ENCODE results near the gene AMD1. TPM values are rescaled to one million over a fixed set of nuclear protein-coding genes. Genes with fewer than 3 reads are reported as not detected.
A peak's percentile ranks its signal among the peaks of the same experiment; 100 is the strongest.

Gene AMD1
- total RNA-seq, result 100 to 1,000 TPM in 2 of 4 donors, 10 to 100 TPM in 2; 77.2 to 194 (median 124) TPM

DNA sequence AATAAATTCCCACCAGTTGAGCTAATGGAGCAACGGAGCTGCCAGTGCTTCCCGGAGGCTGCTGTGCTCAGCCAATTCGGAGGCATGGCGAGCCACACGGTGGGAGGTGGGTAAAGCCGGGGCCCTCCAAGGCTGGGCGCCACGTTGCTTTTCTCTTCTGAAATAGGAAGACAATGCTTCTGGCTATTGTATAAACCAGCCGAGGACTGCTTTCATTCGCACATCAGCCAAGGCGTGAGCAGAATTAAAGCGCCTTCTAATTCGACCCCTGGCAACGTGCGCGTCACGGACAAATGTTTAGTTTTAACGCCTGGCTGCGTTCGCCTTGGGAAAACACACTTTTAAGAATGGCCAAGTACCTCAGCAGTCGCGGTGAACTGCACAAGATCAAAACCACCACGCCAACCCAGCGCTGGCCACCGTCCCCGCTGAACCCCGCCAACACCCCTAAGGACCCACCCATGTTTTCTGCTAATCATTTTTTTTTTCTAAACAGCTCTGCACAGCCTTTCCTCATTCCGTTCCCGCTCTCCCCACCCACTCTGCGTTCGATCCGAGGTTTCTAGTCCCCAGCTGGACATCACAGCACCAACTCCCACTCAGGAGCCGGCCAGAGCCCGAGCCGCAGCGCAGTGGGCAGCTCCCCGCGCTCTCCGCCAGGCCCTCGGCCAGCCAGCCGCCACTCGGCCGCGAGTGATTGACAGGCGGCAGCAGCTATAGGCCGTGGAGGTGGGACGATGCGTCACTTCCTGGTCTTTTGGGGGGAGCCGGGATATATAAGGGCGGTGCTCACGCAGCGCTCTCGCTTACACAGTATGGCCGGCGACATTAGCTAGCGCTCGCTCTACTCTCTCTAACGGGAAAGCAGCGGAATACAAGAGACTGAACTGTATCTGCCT, at the start of gene AMD1:
Gene AMD1 (plus strand): TSS at position 805 of the 899 bp plus-strand sequence. CDS start 321 bp downstream, outside the sequence.
- H3K27me3 ChIP-seq, result no peaks in the 10 kb centered on the region
- 0 to 1% methylated on average over 49 to 59 of the region's 59 CpGs for WGBS, 2 donors
- no peaks in the 10 kb centered on the region for H3K36me3 ChIP-seq
- no peaks in the 10 kb centered on the region for H3K9me3 ChIP-seq
- intact Hi-C loops (cut with DNase I), result loop anchor here (2.0 kb wide), 1 partner anchor 59 kb away; the partner anchor contains the start of gene CDK19
- peak; percentile 97 to 100 for TF ChIP-seq POLR2A (IDR thresholded peaks at IDR 0.05)
- TF ChIP-seq, protein P1, sequence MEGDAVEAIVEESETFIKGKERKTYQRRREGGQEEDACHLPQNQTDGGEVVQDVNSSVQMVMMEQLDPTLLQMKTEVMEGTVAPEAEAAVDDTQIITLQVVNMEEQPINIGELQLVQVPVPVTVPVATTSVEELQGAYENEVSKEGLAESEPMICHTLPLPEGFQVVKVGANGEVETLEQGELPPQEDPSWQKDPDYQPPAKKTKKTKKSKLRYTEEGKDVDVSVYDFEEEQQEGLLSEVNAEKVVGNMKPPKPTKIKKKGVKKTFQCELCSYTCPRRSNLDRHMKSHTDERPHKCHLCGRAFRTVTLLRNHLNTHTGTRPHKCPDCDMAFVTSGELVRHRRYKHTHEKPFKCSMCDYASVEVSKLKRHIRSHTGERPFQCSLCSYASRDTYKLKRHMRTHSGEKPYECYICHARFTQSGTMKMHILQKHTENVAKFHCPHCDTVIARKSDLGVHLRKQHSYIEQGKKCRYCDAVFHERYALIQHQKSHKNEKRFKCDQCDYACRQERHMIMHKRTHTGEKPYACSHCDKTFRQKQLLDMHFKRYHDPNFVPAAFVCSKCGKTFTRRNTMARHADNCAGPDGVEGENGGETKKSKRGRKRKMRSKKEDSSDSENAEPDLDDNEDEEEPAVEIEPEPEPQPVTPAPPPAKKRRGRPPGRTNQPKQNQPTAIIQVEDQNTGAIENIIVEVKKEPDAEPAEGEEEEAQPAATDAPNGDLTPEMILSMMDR (IDR thresholded peaks at IDR 0.05), result peak in 1 of 6 experiments; percentile 19
- peak within 1 kb of the TSS; percentile 86 to 97 (median 95) for H3K27ac ChIP-seq
- peak; percentile 97 to 98 for DNase-seq
- peaks cover 9 to 25% of the 10 kb centered on the region in 2 donors for H3K4me1 ChIP-seq
- H3K4me3 ChIP-seq (replicated peaks in 1 of 3), result peak within 1 kb of the TSS; percentile 77 to 97 (median 89)

DNA sequence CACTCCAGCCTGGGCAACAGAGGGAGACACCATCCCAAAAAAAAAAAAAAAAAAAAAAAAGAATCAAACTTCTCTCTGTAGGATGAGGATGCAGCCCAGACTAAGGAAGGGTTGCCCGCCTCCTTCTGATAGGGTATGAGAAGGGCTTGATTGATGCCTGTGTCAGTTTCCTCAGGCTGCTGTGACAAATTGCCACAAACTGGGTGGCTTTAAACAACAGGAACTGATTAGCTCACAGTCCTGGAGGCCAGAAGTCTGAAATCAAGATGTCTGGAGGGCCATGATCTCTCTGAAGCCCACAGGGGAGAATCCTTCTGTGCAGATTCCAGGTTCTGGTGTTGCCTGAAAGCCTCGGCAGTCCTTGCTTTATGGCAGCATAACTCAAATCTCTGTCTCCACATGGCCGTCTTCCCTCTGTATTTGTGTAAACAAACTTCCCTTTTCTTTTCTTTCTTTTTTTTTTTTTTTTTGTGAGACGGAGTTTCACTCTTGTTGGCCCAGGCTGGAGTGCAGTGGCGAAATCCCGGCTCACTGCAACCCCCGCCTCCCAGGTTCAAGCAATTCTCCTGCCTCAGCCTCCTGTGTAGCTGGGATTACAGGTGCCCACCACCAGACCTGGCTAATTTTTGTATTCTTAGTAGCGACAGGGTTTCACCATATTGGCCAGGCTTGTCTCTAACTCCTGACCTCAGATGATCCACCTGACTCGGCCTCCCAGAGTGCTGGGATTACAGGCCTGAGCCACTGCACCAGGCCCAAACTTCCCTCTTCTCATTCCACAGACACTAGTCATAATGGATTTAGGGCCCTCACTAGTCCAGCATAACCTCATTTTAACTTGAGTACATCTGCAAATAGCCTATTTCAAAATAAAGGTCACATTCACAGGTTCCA, 48.1 kb upstream of the AMD1 start:
- no peaks in the 10 kb centered on the region for H3K4me1 ChIP-seq
- TF ChIP-seq, protein P1 (IDR thresholded peaks at IDR 0.05), result no peak
- TF ChIP-seq POLR2A (IDR thresholded peaks at IDR 0.05), result no peak
- intact Hi-C loops (cut with DNase I), result no loop called here
- no peaks in the 10 kb centered on the region for H3K36me3 ChIP-seq
- H3K4me3 ChIP-seq (replicated peaks in 1 of 3), result no peak overlapping the region
- H3K27me3 ChIP-seq, result no peaks in the 10 kb centered on the region
- 79 to 88% methylated on average over 9 of the region's 9 CpGs for WGBS, 2 donors
- H3K9me3 ChIP-seq, result no peaks in the 10 kb centered on the region
- DNase-seq, result no peak
- no peak overlapping the region for H3K27ac ChIP-seq

DNA sequence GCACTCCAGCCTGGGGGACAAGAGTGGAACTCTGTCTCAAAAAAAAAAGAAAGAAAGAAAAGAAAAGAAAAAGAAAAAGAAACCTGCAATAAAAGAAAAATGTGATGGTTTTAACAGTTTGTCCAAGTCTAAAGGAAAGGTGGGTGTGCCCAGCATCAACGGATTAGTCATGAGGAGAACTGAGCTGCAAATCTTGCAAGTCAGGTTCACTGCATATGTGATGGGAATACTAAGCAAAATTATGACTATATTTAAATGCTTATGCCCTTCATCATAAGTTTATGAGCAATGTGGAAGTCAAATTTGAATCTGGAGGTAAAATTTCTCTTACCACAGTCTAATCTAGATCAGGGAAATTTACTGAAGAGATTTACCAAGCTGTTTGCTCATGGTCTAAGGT, 46.2 kb upstream of the AMD1 start:
- intact Hi-C loops (cut with DNase I), result no loop called here
- 83 to 90% methylated on average over 1 of the region's 1 CpG for WGBS, 2 donors
- H3K36me3 ChIP-seq, result no peaks in the 10 kb centered on the region
- H3K9me3 ChIP-seq, result no peaks in the 10 kb centered on the region
- no peaks in the 10 kb centered on the region for H3K4me1 ChIP-seq
- H3K27ac ChIP-seq, result no peak overlapping the region
- no peaks in the 10 kb centered on the region for H3K27me3 ChIP-seq
- no peak for DNase-seq
- no peak overlapping the region for H3K4me3 ChIP-seq (replicated peaks in 1 of 3)
- TF ChIP-seq, protein P1 (IDR thresholded peaks at IDR 0.05), result no peak
- no peak for TF ChIP-seq POLR2A (IDR thresholded peaks at IDR 0.05)

DNA sequence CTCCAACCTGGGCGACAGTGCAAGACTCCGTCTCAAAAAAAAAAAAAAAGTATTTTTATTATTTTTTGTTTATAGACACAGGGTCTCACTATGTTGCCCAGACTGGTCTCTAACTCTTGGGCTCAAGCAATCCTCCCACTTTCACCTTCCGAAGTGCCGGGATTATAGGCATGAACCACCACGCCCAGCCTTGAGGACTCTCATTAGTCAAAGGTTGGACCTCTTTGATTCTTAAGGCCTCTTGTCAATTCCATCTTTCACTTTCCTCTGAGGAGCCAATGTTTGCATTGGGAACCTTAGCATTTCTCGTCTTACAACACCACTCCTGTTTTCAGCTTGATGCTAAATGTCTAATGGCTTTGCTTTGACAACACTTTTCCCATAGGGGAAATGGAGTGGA, 43.2 kb upstream of the AMD1 start:
- no peaks in the 10 kb centered on the region for H3K4me1 ChIP-seq
- no peaks in the 10 kb centered on the region for H3K9me3 ChIP-seq
- no peaks in the 10 kb centered on the region for H3K36me3 ChIP-seq
- TF ChIP-seq, protein P1 (IDR thresholded peaks at IDR 0.05), result no peak
- TF ChIP-seq POLR2A (IDR thresholded peaks at IDR 0.05), result no peak
- no peak overlapping the region for H3K4me3 ChIP-seq (replicated peaks in 1 of 3)
- WGBS, 2 donors, result 84 to 88% methylated on average over 6 of the region's 6 CpGs
- intact Hi-C loops (cut with DNase I), result no loop called here
- DNase-seq, result no peak
- no peak overlapping the region for H3K27ac ChIP-seq
- no peaks in the 10 kb centered on the region for H3K27me3 ChIP-seq

Data from thyroid gland (tissue), 4 donors.